Testis (tissue), 2 donors: Measurements from ENCODE around the gene BRD2.

ENCODE experiments used
- POLR2A ChIP-seq: fragments of 450-650 bp; IDR thresholded peaks from one replicate; pipeline ENCODE4 v1.6.1; 2017; ENCODE audit warnings: antibody characterized with exemption, mild to moderate bottlenecking, moderate library complexity
- TF ChIP-seq, protein P1 (sequence below), 3 experiments: fragments of 450-650 bp in 2 of 3; fragments of 200-600 bp in 1 of 3; sonication (generic) in 1 of 3; IDR thresholded peaks; one replicate each; pipeline ENCODE4 v1.5.1; 2016 to 2019; ENCODE audit warnings: antibody characterized with exemption in 3 of 3, mild to moderate bottlenecking in 2 of 3, moderate library complexity in 1 of 3

- TF ChIP-seq, protein P1, sequence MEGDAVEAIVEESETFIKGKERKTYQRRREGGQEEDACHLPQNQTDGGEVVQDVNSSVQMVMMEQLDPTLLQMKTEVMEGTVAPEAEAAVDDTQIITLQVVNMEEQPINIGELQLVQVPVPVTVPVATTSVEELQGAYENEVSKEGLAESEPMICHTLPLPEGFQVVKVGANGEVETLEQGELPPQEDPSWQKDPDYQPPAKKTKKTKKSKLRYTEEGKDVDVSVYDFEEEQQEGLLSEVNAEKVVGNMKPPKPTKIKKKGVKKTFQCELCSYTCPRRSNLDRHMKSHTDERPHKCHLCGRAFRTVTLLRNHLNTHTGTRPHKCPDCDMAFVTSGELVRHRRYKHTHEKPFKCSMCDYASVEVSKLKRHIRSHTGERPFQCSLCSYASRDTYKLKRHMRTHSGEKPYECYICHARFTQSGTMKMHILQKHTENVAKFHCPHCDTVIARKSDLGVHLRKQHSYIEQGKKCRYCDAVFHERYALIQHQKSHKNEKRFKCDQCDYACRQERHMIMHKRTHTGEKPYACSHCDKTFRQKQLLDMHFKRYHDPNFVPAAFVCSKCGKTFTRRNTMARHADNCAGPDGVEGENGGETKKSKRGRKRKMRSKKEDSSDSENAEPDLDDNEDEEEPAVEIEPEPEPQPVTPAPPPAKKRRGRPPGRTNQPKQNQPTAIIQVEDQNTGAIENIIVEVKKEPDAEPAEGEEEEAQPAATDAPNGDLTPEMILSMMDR (IDR thresholded peaks at IDR 0.05): no peak
- TF ChIP-seq POLR2A: no peak
Observed at GRCh38 chr6:32946893-32947292, 21.5 kb upstream of the BRD2 start.
